ENCODE measurements around the gene MYEF2. TPM values are rescaled to one million over a fixed set of nuclear protein-coding genes. Genes with fewer than 3 reads are reported as not detected.

Gene MYEF2
- total and polyA plus RNA-seq, 2 of the 13 experiments (the other 11 are each of a cell fraction or from before 2014, with no cell fraction given): 10.3 to 10.5 TPM

DNA sequence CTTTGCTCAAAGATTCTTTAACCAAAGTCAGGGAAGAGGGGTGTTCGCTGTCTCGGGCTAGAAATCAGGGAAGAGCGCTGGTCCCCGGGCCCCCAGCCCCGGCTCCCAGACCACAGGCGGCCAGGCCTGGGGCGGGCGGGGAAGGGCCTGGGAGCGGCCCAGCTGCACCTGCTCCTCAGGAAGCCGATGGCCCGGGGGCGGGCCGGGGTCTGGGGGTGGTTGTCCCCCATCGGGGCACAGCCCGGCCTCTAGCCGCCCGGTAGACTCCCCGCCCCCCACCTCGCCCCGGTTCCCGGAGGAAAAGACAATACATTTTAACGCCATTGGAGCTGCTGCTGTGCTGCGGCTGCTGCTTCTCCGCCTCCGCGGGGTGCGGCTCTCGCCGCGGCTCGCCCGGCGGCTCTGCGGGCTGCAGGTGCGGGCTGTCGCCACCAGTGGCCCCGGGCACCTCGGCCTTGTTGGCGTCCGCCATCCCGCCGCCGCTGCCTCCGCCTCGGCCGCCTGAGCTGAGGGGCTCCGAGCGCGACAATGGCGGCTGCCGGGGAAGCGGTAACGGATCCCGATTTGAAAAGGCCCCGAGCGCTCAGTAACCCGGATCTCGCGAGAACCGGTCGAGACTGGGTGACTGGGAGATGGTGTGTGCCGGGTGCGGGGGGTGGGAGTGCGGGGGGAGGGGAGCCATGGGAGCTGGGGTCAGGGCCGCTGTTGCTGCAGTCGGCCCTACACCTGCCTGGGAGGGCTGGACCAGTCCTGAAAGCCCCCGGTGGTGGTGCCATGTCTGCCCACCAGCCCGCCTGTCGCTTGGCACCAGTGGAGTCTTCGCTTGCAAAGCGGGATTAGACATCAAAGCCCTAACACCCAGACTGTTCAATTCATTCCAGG is at the start of gene MYEF2 (continued):
- TF ChIP-seq, protein P1, sequence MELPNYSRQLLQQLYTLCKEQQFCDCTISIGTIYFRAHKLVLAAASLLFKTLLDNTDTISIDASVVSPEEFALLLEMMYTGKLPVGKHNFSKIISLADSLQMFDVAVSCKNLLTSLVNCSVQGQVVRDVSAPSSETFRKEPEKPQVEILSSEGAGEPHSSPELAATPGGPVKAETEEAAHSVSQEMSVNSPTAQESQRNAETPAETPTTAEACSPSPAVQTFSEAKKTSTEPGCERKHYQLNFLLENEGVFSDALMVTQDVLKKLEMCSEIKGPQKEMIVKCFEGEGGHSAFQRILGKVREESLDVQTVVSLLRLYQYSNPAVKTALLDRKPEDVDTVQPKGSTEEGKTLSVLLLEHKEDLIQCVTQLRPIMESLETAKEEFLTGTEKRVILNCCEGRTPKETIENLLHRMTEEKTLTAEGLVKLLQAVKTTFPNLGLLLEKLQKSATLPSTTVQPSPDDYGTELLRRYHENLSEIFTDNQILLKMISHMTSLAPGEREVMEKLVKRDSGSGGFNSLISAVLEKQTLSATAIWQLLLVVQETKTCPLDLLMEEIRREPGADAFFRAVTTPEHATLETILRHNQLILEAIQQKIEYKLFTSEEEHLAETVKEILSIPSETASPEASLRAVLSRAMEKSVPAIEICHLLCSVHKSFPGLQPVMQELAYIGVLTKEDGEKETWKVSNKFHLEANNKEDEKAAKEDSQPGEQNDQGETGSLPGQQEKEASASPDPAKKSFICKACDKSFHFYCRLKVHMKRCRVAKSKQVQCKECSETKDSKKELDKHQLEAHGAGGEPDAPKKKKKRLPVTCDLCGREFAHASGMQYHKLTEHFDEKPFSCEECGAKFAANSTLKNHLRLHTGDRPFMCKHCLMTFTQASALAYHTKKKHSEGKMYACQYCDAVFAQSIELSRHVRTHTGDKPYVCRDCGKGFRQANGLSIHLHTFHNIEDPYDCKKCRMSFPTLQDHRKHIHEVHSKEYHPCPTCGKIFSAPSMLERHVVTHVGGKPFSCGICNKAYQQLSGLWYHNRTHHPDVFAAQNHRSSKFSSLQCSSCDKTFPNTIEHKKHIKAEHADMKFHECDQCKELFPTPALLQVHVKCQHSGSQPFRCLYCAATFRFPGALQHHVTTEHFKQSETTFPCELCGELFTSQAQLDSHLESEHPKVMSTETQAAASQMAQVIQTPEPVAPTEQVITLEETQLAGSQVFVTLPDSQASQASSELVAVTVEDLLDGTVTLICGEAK (IDR thresholded peaks at IDR 0.05): no peak
- TF ChIP-seq, protein P1 (CRISPR knock-in tag; IDR thresholded peaks at IDR 0.05): 0 out of 2 replicates have a peak, but pooled peaks have one; percentile 16
- TF ChIP-seq, protein P2, sequence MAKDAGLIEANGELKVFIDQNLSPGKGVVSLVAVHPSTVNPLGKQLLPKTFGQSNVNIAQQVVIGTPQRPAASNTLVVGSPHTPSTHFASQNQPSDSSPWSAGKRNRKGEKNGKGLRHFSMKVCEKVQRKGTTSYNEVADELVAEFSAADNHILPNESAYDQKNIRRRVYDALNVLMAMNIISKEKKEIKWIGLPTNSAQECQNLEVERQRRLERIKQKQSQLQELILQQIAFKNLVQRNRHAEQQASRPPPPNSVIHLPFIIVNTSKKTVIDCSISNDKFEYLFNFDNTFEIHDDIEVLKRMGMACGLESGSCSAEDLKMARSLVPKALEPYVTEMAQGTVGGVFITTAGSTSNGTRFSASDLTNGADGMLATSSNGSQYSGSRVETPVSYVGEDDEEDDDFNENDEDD (CRISPR knock-in tag; IDR thresholded peaks at IDR 0.05; ENCODE audit: borderline replicate concordance): peak; percentile 81; the same call in 1 of the 2 replicates
- TF ChIP-seq ZBTB1 (CRISPR knock-in tag; IDR thresholded peaks at IDR 0.05; ENCODE audit: borderline replicate concordance) (no peak), CEBPG (CRISPR knock-in tag; IDR thresholded peaks at IDR 0.05) (no peak), ZFX (CRISPR knock-in tag; IDR thresholded peaks at IDR 0.05; ENCODE audit: low read depth) (peak; percentile 77), ZNF282 (IDR thresholded peaks at IDR 0.05; ENCODE audit: partially characterized antibody) (no peak), PHF8 (CRISPR knock-in tag; IDR thresholded peaks at IDR 0.05) (peak; percentile 42; the same call in 1 of the 2 replicates), KAT8 (CRISPR knock-in tag; IDR thresholded peaks at IDR 0.05) (no peak), ZNF841 (CRISPR knock-in tag; IDR thresholded peaks at IDR 0.05; ENCODE audit: borderline replicate concordance) (peak; percentile 72; the same call in 1 of the 2 replicates), BORCS8-MEF2B (CRISPR knock-in tag; IDR thresholded peaks at IDR 0.05) (peak; percentile 94), PHF20 (CRISPR knock-in tag; IDR thresholded peaks at IDR 0.05) (peak; percentile 23; the same call in 1 of the 2 replicates), HCFC1 (IDR thresholded peaks at IDR 0.05; ENCODE audit: low read depth, low read length) (no peak)
- TF ChIP-seq, protein P3, sequence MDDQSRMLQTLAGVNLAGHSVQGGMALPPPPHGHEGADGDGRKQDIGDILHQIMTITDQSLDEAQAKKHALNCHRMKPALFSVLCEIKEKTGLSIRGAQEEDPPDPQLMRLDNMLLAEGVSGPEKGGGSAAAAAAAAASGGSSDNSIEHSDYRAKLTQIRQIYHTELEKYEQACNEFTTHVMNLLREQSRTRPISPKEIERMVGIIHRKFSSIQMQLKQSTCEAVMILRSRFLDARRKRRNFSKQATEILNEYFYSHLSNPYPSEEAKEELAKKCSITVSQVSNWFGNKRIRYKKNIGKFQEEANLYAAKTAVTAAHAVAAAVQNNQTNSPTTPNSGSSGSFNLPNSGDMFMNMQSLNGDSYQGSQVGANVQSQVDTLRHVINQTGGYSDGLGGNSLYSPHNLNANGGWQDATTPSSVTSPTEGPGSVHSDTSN (CRISPR knock-in tag; IDR thresholded peaks at IDR 0.05; ENCODE audit: borderline replicate concordance): no peak
- TF ChIP-seq, protein P4, sequence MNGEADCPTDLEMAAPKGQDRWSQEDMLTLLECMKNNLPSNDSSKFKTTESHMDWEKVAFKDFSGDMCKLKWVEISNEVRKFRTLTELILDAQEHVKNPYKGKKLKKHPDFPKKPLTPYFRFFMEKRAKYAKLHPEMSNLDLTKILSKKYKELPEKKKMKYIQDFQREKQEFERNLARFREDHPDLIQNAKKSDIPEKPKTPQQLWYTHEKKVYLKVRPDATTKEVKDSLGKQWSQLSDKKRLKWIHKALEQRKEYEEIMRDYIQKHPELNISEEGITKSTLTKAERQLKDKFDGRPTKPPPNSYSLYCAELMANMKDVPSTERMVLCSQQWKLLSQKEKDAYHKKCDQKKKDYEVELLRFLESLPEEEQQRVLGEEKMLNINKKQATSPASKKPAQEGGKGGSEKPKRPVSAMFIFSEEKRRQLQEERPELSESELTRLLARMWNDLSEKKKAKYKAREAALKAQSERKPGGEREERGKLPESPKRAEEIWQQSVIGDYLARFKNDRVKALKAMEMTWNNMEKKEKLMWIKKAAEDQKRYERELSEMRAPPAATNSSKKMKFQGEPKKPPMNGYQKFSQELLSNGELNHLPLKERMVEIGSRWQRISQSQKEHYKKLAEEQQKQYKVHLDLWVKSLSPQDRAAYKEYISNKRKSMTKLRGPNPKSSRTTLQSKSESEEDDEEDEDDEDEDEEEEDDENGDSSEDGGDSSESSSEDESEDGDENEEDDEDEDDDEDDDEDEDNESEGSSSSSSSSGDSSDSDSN (CRISPR knock-in tag; IDR thresholded peaks at IDR 0.05): peak; percentile 59; the same call in 1 of the 2 replicates
